GM12874 (cell line): ENCODE results near the gene DIPK1B.

Experiments used
- CTCF ChIP-seq: IDR thresholded peaks from 2 replicates; pipeline ENCODE4 v1.5.1; 2011; ENCODE audit warnings: low read depth, mild to moderate bottlenecking, control low read depth, low read length, moderate library complexity; ENCODE audit not compliant: insufficient read depth

DIPK1B gene

DNA sequence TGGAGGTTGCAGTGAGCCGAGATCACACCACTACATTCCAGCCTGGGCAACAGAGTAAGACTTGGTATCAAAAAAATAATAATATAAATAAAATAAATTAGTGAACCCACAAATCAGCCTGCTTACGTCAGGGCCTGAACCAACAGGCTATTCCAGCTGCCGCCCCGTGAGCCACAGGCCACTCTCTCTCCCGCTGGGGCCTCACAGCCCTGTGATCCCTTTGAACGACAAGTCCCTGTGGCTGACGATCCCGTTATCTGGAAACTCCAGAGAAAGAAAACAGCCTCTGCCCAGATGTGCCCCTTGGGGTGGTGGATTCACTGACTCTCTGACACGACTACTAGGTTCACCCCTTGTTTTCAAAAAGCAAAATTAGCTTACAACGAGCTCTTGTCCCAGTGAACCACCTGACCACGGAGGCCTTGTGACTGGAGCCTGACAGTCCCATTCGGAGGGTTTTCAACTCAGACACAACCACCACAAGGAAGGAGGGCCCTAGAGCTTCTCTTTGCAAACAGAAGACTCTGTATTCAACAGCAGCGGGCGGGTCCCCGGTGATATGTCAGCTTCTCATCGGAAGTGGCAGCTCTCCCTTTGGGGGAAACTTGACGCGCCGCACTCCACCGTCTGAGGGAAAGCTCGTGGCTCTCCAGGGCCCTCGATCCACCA lies 4.4 kb upstream of the DIPK1B start:
- no peak for TF ChIP-seq CTCF

- no peak for TF ChIP-seq CTCF
Observed at GRCh38 chr9:136709454-136710109, 2.8 kb upstream of the DIPK1B start.

- no peak for TF ChIP-seq CTCF
Observed at GRCh38 chr9:136710543-136710942, 1.8 kb upstream of the DIPK1B start.

GRCh38 chr9:136712690-136713544 lies 545 bp downstream of the DIPK1B start:
- TF ChIP-seq CTCF, result no peak

GRCh38 chr9:136713550-136713949 lies 1.2 kb downstream of the DIPK1B start:
- TF ChIP-seq CTCF, result no peak

- no peak for TF ChIP-seq CTCF
Observed at GRCh38 chr9:136714096-136714892, 1.9 kb downstream of the DIPK1B start.
